A549 treated with RU486 at 1 μM for 4 hours (cell line): ENCODE results near the gene PCDHGA6. TPM values are rescaled to one million over a fixed set of nuclear protein-coding genes. Genes with fewer than 3 reads are reported as not detected.

Experiments used
- total RNA-seq: library from RNA; stranded (reverse); fragments of 200-300 nt; extraction: Qiagen RNA extraction; gene quantifications from 5 replicates; pipeline ENCODE4 v1.2.3, GENCODE V29; 2022; ENCODE audit warnings: low read depth

Gene PCDHGA6
- total RNA-seq, 1 experiment from 2014 or later = 0.27 TPM

GRCh38 chr5:141407790-141408505, 34.3 kb downstream of the PCDHGA6 start, which contains the start of gene PCDHGB6:
Gene PCDHGB6 (plus strand): TSS chr5:141408021. CDS start chr5:141408203, 182 bp downstream.

GRCh38 chr5:141412854-141413539, 39.3 kb downstream of the PCDHGA6 start, which contains the start of gene PCDHGA10:
Gene PCDHGA10 (plus strand): TSS chr5:141412987. CDS start chr5:141413176, 189 bp downstream.

DNA sequence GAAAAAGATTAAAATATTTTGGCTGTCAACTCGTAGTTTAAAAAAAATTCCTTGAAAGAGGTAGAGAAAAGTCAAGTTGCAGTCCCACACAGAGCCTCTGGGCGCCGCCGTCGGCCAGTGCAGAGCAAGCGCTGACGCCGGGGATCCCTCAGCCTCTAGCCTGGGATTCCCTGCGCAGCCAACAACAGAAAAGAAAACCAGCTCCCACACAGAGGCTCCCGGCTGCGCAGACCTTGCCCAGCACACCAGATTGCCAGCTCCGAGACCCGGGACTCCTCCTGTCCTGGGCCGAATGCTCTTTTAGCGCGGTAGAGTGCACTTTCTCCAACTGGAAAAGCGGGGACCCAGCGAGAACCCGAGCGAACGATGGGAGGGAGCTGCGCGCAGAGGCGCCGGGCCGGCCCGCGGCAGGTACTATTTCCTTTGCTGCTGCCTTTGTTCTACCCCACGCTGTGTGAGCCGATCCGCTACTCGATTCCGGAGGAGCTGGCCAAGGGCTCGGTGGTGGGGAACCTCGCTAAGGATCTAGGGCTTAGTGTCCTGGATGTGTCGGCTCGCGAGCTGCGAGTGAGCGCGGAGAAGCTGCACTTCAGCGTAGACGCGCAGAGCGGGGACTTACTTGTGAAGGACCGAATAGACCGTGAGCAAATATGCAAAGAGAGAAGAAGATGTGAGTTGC, 43.9 kb downstream of the PCDHGA6 start, which contains the start of gene PCDHGB7:
Gene PCDHGB7 (plus strand): TSS at position 184 of the 679 bp plus-strand sequence. CDS start 183 bp downstream, at position 367.

DNA sequence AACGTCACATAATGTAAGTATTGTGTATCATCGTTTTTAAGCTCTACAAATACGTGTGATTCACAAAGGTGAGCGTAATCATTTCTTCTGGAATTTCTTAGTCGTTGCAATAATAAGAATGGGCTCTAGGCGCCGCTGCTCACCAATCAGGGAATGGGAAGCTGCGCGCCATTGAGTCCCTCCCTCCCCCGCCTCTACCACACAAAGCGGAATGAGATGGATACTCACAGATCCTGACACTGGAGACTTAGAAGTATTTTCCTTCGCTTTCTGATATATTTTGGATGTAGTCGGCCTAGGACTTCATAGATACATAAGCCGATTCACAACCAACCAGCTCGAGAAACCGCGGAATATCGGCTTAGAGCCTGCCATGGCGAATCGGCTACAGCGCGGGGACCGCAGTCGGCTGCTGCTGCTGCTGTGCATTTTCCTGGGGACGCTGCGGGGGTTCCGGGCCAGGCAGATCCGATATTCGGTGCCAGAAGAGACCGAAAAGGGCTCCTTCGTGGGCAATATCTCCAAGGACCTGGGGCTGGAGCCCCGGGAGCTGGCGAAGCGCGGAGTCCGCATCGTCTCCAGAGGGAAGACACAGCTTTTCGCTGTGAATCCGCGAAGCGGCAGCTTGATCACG, 47.3 kb downstream of the PCDHGA6 start, which contains the start of gene PCDHGA11:
Gene PCDHGA11 (plus strand): TSS at position 197 of the 634 bp plus-strand sequence. CDS start 177 bp downstream, at position 374.

Other genes starting within 250 kb of the PCDHGA6 start
- 1.5 to 1.8 TPM (median 1.6 TPM) in 5 replicates for gene PCDHB5, start 238.7 kb upstream of the PCDHGA6 start, total RNA-seq
- gene PCDHB6, start 223.8 kb upstream of the PCDHGA6 start, total RNA-seq = 0.85 to 1.2 TPM (median 0.92 TPM) in 5 replicates
- gene PCDHB7, start 201.2 kb upstream of the PCDHGA6 start, total RNA-seq = not detected in 5 replicates
- gene PCDHB8, start 196.1 kb upstream of the PCDHGA6 start, total RNA-seq = 0.25 to 0.43 TPM (median 0.34 TPM) in 5 replicates
- gene PCDHB16, start 191.5 kb upstream of the PCDHGA6 start, total RNA-seq = 0.04 to 0.30 TPM (median 0.07 TPM) in 5 replicates
- gene PCDHB9, start 186.7 kb upstream of the PCDHGA6 start, total RNA-seq = 0.03 to 0.06 TPM in 2 of 5 replicates, not detected in the others
- 0.06 TPM in 2 of 5 replicates, not detected in the others for gene PCDHB10, start 181.5 kb upstream of the PCDHGA6 start, total RNA-seq
- gene PCDHB11, start 174.3 kb upstream of the PCDHGA6 start, total RNA-seq = 0.06 to 0.14 TPM (median 0.07 TPM) in 4 of 5 replicates, not detected in the other
- 0.05 to 0.09 TPM in 2 of 5 replicates, not detected in the others for gene PCDHB12, start 165.2 kb upstream of the PCDHGA6 start, total RNA-seq
- gene PCDHB13, start 160.0 kb upstream of the PCDHGA6 start, total RNA-seq = 0.06 to 0.12 TPM (median 0.09 TPM) in 5 replicates
- gene PCDHB14, start 150.5 kb upstream of the PCDHGA6 start, total RNA-seq = 0.07 to 0.21 TPM (median 0.09 TPM) in 5 replicates
- gene PCDHB15, start 128.5 kb upstream of the PCDHGA6 start, total RNA-seq = 0.06 to 0.10 TPM (median 0.08 TPM) in 3 of 5 replicates, not detected in the others
- not detected in 5 replicates for gene SLC25A2, start 69.8 kb upstream of the PCDHGA6 start, total RNA-seq
- 53.0 to 78.7 TPM (median 74.4 TPM) in 5 replicates for gene TAF7, start 53.1 kb upstream of the PCDHGA6 start, total RNA-seq
- gene PCDHGA1, start 43.4 kb upstream of the PCDHGA6 start, total RNA-seq = 0.31 to 0.42 TPM (median 0.35 TPM) in 5 replicates
- gene PCDHGA2, start 35.1 kb upstream of the PCDHGA6 start, total RNA-seq = 0.38 to 0.87 TPM (median 0.47 TPM) in 5 replicates
- 0.03 TPM in 1 of 5 replicates, not detected in the others for gene PCDHGA3, start 30.1 kb upstream of the PCDHGA6 start, total RNA-seq
- 1.2 to 2.3 TPM (median 1.9 TPM) in 5 replicates for gene PCDHGB1, start 23.8 kb upstream of the PCDHGA6 start, total RNA-seq
- gene PCDHGA4, start 18.9 kb upstream of the PCDHGA6 start, total RNA-seq = 0.06 to 0.19 TPM (median 0.09 TPM) in 5 replicates
- gene PCDHGB2, start 13.9 kb upstream of the PCDHGA6 start, total RNA-seq = 0.08 TPM in 2 of 5 replicates, not detected in the others
- 0.07 to 0.30 TPM (median 0.13 TPM) in 5 replicates for gene PCDHGA5, start 9.7 kb upstream of the PCDHGA6 start, total RNA-seq
- gene PCDHGB3, start 3.6 kb upstream of the PCDHGA6 start, total RNA-seq = 0.17 to 0.30 TPM (median 0.23 TPM) in 5 replicates
- 0.67 to 1.1 TPM (median 0.88 TPM) in 5 replicates for gene PCDHGA7, start 8.9 kb downstream of the PCDHGA6 start, total RNA-seq
- 0.56 to 1.1 TPM (median 0.93 TPM) in 5 replicates for gene PCDHGB4, start 13.8 kb downstream of the PCDHGA6 start, total RNA-seq
- gene PCDHGA8, start 18.7 kb downstream of the PCDHGA6 start, total RNA-seq = 0.03 TPM in 1 of 5 replicates, not detected in the others
- 2.0 to 3.0 TPM (median 2.5 TPM) in 5 replicates for gene PCDHGB5, start 24.1 kb downstream of the PCDHGA6 start, total RNA-seq
- gene PCDHGA9, start 28.9 kb downstream of the PCDHGA6 start, total RNA-seq = 0.03 to 0.05 TPM (median 0.04 TPM) in 3 of 5 replicates, not detected in the others
- gene PCDHGB6, start 34.1 kb downstream of the PCDHGA6 start, total RNA-seq = 0.06 to 0.15 TPM (median 0.09 TPM) in 5 replicates
- not detected in 5 replicates for gene PCDHGA10, start 39.1 kb downstream of the PCDHGA6 start, total RNA-seq
- 0.05 to 0.11 TPM (median 0.07 TPM) in 5 replicates for gene PCDHGB7, start 43.8 kb downstream of the PCDHGA6 start, total RNA-seq
- gene PCDHGA11, start 47.2 kb downstream of the PCDHGA6 start, total RNA-seq = 0.06 TPM in 1 of 5 replicates, not detected in the others
- 0.02 to 0.05 TPM in 2 of 5 replicates, not detected in the others for gene PCDHGA12, start 56.6 kb downstream of the PCDHGA6 start, total RNA-seq
- gene PCDHGC3, start 102.1 kb downstream of the PCDHGA6 start, total RNA-seq = 6.1 to 7.8 TPM (median 7.0 TPM) in 5 replicates
- gene PCDHGC4, start 111.1 kb downstream of the PCDHGA6 start, total RNA-seq = not detected in 5 replicates
- 0.02 to 0.09 TPM in 2 of 5 replicates, not detected in the others for gene PCDHGC5, start 115.2 kb downstream of the PCDHGA6 start, total RNA-seq
- gene DIAPH1, start 245.1 kb downstream of the PCDHGA6 start, total RNA-seq = 94.4 to 103 TPM (median 98.2 TPM) in 5 replicates